Activated T-cell treated with anti-CD3 and anti-CD28 coated beads for 4 hours (primary cell): ENCODE measurements around the gene CETP.

ENCODE experiments used
- DNase-seq: peaks from one replicate; pipeline ENCODE4 v3.0.0-alpha.2; 2020

Gene CETP

GRCh38 chr16:57023541-57024249, 61.9 kb downstream of the CETP start:
- DNase-seq: peak; percentile 58

GRCh38 chr16:57024894-57025680, 63.3 kb downstream of the CETP start:
- no peak for DNase-seq

- no peak for DNase-seq
Observed at GRCh38 chr16:57025941-57026777, 64.4 kb downstream of the CETP start.

GRCh38 chr16:57026778-57027062, 65.0 kb downstream of the CETP start:
- no peak for DNase-seq

- DNase-seq: no peak
Observed at GRCh38 chr16:57027067-57027466, 65.3 kb downstream of the CETP start.

GRCh38 chr16:57028086-57028485, 66.3 kb downstream of the CETP start:
- no peak for DNase-seq

- no peak for DNase-seq
Observed at GRCh38 chr16:57029161-57030160, 67.7 kb downstream of the CETP start.

- no peak for DNase-seq
Observed at GRCh38 chr16:57030346-57030902, 68.7 kb downstream of the CETP start.

- no peak for DNase-seq
Observed at GRCh38 chr16:57031156-57031555, 69.4 kb downstream of the CETP start.

GRCh38 chr16:57032346-57032745, 70.6 kb downstream of the CETP start:
- DNase-seq: no peak

- no peak for DNase-seq
Observed at GRCh38 chr16:57032931-57033330, 71.2 kb downstream of the CETP start.
